GM12878 (cell line): ENCODE data around the gene ABCD2.

Source experiments
- ASH2L ChIP-seq: fragments of 300-600, 200-600 bp; sonication (generic); IDR thresholded peaks from 2 replicates; pipeline ENCODE4 v1.6.1; 2017; ENCODE audit warnings: low read depth, mild to moderate bottlenecking, borderline replicate concordance
- JUND ChIP-seq: IDR thresholded peaks from 2 replicates; pipeline ENCODE4 v1.6.1; 2012; ENCODE audit warnings: low read depth, mild to moderate bottlenecking, low read length, improper control_type of control experiment, moderate library complexity
- MXI1 ChIP-seq: fragments of 150-350 bp; IDR thresholded peaks from 2 replicates; pipeline ENCODE4 v1.6.1; 2011; ENCODE audit warnings: low read depth, mild to moderate bottlenecking, inconsistent platforms, low read length, improper control_type of control experiment
- POLR2A ChIP-seq: IDR thresholded peaks from 2 replicates; pipeline ENCODE4 v1.6.1; 2011; ENCODE audit warnings: low read depth, mild to moderate bottlenecking, low read length
- POLR2AphosphoS5 ChIP-seq: IDR thresholded peaks from 2 replicates; pipeline ENCODE4 v1.6.1; 2011; ENCODE audit warnings: mild to moderate bottlenecking, low read length, inconsistent platforms
- SMC3 ChIP-seq: IDR thresholded peaks from 2 replicates; pipeline ENCODE4 v1.6.1; 2011; ENCODE audit warnings: low read length, improper control_type of control experiment, borderline replicate concordance
- TAF1 ChIP-seq: IDR thresholded peaks from 2 replicates; pipeline ENCODE4 v1.6.1; 2011; ENCODE audit warnings: mild to moderate bottlenecking, low read depth, low read length, borderline replicate concordance
- TF ChIP-seq, protein P1 (sequence below), 3 experiments: IDR thresholded peaks in 2 of 3; conservative IDR thresholded peaks in 1 of 3; 2 replicates each; pipeline ENCODE4 v1.5.1; 2011; ENCODE audit warnings: low read depth in 3 of 3, low read length in 3 of 3, mild to moderate bottlenecking in 3 of 3, control low read depth in 2 of 3, moderate library complexity in 2 of 3, inconsistent platforms in 1 of 3, mixed read lengths in 1 of 3; ENCODE audit not compliant: control insufficient read depth in 2 of 3, insufficient read depth in 1 of 3; ENCODE audit errors: extremely low read depth in 1 of 3
- TF ChIP-seq, protein P2 (sequence below): IDR thresholded peaks from 2 replicates; pipeline ENCODE4 v1.6.1; 2012; ENCODE audit warnings: low read depth, low read length, improper control_type of control experiment
- TF ChIP-seq, protein P3 (sequence below): fragments of 450-650 bp; IDR thresholded peaks from 2 replicates; pipeline ENCODE4 v1.6.1; 2017; ENCODE audit warnings: mild to moderate bottlenecking
- TF ChIP-seq, protein P4 (sequence below): fragments of 450-650 bp; IDR thresholded peaks from 2 replicates; pipeline ENCODE4 v1.6.1; 2017; ENCODE audit warnings: antibody characterized with exemption, mild to moderate bottlenecking, moderate library complexity
- TF ChIP-seq, protein P5 (sequence below): IDR thresholded peaks from 2 replicates; pipeline ENCODE4 v1.6.1; 2011; ENCODE audit warnings: borderline replicate concordance, low read depth, mild to moderate bottlenecking, moderate library complexity, mixed read lengths, low read length; ENCODE audit not compliant: insufficient read depth; ENCODE audit errors: extremely low read length
- TF ChIP-seq, protein P6 (sequence below): fragments of 450-650 bp; IDR thresholded peaks from 2 replicates; pipeline ENCODE4 v1.6.1; 2018; ENCODE audit warnings: borderline replicate concordance, mild to moderate bottlenecking; ENCODE audit not compliant: partially characterized antibody

DNA sequence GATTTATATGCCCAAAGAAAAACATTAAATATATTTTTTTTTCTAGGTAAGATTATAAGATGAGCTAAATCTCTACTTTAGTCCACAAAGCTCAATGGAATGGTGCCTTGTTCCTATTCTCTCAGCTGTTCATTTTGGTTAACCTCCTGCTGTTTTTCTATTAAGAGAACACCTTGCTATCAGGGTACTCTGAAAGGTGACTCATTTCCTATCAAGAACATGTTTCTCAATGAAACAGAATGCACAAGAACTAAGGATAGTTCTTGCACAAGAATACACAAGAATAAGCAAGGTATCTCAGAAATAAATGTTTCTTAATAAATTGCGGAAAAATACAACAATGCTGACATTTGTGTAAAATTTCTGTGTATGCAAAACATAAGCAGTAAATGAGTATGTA, 14.1 kb downstream of the ABCD2 start:
- no peak for TF ChIP-seq SMC3
- TF ChIP-seq, protein P1, sequence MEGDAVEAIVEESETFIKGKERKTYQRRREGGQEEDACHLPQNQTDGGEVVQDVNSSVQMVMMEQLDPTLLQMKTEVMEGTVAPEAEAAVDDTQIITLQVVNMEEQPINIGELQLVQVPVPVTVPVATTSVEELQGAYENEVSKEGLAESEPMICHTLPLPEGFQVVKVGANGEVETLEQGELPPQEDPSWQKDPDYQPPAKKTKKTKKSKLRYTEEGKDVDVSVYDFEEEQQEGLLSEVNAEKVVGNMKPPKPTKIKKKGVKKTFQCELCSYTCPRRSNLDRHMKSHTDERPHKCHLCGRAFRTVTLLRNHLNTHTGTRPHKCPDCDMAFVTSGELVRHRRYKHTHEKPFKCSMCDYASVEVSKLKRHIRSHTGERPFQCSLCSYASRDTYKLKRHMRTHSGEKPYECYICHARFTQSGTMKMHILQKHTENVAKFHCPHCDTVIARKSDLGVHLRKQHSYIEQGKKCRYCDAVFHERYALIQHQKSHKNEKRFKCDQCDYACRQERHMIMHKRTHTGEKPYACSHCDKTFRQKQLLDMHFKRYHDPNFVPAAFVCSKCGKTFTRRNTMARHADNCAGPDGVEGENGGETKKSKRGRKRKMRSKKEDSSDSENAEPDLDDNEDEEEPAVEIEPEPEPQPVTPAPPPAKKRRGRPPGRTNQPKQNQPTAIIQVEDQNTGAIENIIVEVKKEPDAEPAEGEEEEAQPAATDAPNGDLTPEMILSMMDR (IDR thresholded peaks at IDR 0.05 in 2 of 3, conservative IDR thresholded peaks at IDR 0.05 in 1 of 3; ENCODE audit: control insufficient read depth in 2 of 3, extremely low read depth in 1 of 3, insufficient read depth in 1 of 3, low read depth in 3 of 3, low read length in 3 of 3), result no peak
- TF ChIP-seq, protein P2, sequence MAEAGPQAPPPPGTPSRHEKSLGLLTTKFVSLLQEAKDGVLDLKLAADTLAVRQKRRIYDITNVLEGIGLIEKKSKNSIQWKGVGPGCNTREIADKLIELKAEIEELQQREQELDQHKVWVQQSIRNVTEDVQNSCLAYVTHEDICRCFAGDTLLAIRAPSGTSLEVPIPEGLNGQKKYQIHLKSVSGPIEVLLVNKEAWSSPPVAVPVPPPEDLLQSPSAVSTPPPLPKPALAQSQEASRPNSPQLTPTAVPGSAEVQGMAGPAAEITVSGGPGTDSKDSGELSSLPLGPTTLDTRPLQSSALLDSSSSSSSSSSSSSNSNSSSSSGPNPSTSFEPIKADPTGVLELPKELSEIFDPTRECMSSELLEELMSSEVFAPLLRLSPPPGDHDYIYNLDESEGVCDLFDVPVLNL, result no peak
- no peak for TF ChIP-seq ASH2L
- TF ChIP-seq, protein P3, sequence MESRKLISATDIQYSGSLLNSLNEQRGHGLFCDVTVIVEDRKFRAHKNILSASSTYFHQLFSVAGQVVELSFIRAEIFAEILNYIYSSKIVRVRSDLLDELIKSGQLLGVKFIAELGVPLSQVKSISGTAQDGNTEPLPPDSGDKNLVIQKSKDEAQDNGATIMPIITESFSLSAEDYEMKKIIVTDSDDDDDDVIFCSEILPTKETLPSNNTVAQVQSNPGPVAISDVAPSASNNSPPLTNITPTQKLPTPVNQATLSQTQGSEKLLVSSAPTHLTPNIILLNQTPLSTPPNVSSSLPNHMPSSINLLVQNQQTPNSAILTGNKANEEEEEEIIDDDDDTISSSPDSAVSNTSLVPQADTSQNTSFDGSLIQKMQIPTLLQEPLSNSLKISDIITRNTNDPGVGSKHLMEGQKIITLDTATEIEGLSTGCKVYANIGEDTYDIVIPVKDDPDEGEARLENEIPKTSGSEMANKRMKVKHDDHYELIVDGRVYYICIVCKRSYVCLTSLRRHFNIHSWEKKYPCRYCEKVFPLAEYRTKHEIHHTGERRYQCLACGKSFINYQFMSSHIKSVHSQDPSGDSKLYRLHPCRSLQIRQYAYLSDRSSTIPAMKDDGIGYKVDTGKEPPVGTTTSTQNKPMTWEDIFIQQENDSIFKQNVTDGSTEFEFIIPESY, result no peak
- TF ChIP-seq TAF1, result no peak
- TF ChIP-seq, protein P4, sequence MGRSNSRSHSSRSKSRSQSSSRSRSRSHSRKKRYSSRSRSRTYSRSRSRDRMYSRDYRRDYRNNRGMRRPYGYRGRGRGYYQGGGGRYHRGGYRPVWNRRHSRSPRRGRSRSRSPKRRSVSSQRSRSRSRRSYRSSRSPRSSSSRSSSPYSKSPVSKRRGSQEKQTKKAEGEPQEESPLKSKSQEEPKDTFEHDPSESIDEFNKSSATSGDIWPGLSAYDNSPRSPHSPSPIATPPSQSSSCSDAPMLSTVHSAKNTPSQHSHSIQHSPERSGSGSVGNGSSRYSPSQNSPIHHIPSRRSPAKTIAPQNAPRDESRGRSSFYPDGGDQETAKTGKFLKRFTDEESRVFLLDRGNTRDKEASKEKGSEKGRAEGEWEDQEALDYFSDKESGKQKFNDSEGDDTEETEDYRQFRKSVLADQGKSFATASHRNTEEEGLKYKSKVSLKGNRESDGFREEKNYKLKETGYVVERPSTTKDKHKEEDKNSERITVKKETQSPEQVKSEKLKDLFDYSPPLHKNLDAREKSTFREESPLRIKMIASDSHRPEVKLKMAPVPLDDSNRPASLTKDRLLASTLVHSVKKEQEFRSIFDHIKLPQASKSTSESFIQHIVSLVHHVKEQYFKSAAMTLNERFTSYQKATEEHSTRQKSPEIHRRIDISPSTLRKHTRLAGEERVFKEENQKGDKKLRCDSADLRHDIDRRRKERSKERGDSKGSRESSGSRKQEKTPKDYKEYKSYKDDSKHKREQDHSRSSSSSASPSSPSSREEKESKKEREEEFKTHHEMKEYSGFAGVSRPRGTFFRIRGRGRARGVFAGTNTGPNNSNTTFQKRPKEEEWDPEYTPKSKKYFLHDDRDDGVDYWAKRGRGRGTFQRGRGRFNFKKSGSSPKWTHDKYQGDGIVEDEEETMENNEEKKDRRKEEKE, result no peak
- no peak for TF ChIP-seq MXI1
- TF ChIP-seq POLR2AphosphoS5, result no peak
- TF ChIP-seq, protein P5, sequence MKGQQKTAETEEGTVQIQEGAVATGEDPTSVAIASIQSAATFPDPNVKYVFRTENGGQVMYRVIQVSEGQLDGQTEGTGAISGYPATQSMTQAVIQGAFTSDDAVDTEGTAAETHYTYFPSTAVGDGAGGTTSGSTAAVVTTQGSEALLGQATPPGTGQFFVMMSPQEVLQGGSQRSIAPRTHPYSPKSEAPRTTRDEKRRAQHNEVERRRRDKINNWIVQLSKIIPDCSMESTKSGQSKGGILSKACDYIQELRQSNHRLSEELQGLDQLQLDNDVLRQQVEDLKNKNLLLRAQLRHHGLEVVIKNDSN, result no peak
- no peak for TF ChIP-seq JUND
- no peak for TF ChIP-seq POLR2A
- TF ChIP-seq, protein P6, sequence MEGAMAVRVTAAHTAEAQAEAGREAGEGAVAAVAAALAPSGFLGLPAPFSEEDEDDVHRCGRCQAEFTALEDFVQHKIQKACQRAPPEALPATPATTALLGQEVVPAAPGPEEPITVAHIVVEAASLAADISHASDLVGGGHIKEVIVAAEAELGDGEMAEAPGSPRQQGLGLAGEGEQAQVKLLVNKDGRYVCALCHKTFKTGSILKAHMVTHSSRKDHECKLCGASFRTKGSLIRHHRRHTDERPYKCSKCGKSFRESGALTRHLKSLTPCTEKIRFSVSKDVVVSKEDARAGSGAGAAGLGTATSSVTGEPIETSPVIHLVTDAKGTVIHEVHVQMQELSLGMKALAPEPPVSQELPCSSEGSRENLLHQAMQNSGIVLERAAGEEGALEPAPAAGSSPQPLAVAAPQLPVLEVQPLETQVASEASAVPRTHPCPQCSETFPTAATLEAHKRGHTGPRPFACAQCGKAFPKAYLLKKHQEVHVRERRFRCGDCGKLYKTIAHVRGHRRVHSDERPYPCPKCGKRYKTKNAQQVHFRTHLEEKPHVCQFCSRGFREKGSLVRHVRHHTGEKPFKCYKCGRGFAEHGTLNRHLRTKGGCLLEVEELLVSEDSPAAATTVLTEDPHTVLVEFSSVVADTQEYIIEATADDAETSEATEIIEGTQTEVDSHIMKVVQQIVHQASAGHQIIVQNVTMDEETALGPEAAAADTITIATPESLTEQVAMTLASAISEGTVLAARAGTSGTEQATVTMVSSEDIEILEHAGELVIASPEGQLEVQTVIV, result no peak
